HL-60 (cell line): Measurements from ENCODE around the gene MAST3.

Source experiments
- DNase-seq, 2 experiments: peaks; one replicate each; pipeline ENCODE4 v3.0.0-alpha.2; 2010 to 2020; ENCODE audit warnings: low read depth in 1 of 2, low spot score in 1 of 2
- H3K27ac ChIP-seq: fragments of 250-450 bp; sonication (Bioruptor Pico); replicated peaks from 2 replicates; pipeline ENCODE4 v1.5.1; 2020; ENCODE audit warnings: mild to moderate bottlenecking, moderate library complexity
- H3K27me3 ChIP-seq: fragments of 250-450 bp; sonication (Bioruptor Pico); 2 replicates; pipeline ENCODE4 v1.5.1; 2021; ENCODE audit warnings: mild to moderate bottlenecking, moderate library complexity; ENCODE audit not compliant: insufficient read depth, poor library complexity, severe bottlenecking
- H3K4me3 ChIP-seq: replicated peaks from 2 replicates; pipeline ENCODE4 v1.5.1; 2011; ENCODE audit warnings: mild to moderate bottlenecking, control low read depth, low read length; ENCODE audit not compliant: insufficient read depth
- CTCF ChIP-seq: IDR thresholded peaks from one replicate; pipeline ENCODE4 v1.5.1; 2011; ENCODE audit warnings: low read length, control low read depth, inconsistent platforms; ENCODE audit not compliant: insufficient read depth
- GABPA ChIP-seq: IDR thresholded peaks from 2 replicates; pipeline ENCODE4 v1.6.1; 2012; ENCODE audit warnings: low read depth
- POLR2AphosphoS5 ChIP-seq: IDR thresholded peaks from 2 replicates; pipeline ENCODE4 v1.6.1; 2012; ENCODE audit warnings: low read depth
- REST ChIP-seq: IDR thresholded peaks from 2 replicates; pipeline ENCODE4 v1.6.1; 2012; ENCODE audit warnings: low read depth; ENCODE audit not compliant: insufficient replicate concordance
- SPI1 ChIP-seq: IDR thresholded peaks from 2 replicates; pipeline ENCODE4 v1.6.1; 2012; ENCODE audit warnings: low read depth, mild to moderate bottlenecking, borderline replicate concordance

MAST3 gene

GRCh38 chr19:18093439-18094161, 4.0 kb upstream of the MAST3 start:
- Histone ChIP-seq H3K4me3 (no peak overlapping the region), H3K27me3 (no peaks in the 10 kb centered on the region), H3K27ac (no peak overlapping the region)
- no peak for DNase-seq
- TF ChIP-seq GABPA (no peak), REST (no peak), POLR2AphosphoS5 (no peak), SPI1 (no peak), CTCF (no peak)

- Histone ChIP-seq H3K27ac (no peak overlapping the region), H3K4me3 (no peak overlapping the region), H3K27me3 (no peaks in the 10 kb centered on the region)
- no peak for DNase-seq
- TF ChIP-seq POLR2AphosphoS5 (no peak), CTCF (no peak), REST (no peak), SPI1 (no peak), GABPA (no peak)
Measured at GRCh38 chr19:18096258-18096657, 1.3 kb upstream of the MAST3 start.

- TF ChIP-seq SPI1, result no peak
- no peak for TF ChIP-seq REST
- TF ChIP-seq CTCF, result no peak
- TF ChIP-seq POLR2AphosphoS5, result no peak
- no peak for TF ChIP-seq GABPA
- no peak for DNase-seq
- no peaks in the 10 kb centered on the region for H3K27me3 ChIP-seq
- peak overlapping the region; percentile 45 for H3K4me3 ChIP-seq
- H3K27ac ChIP-seq, result 0 out of 2 replicates have a peak overlapping the region, but pooled peaks have one; percentile 31
Measured at GRCh38 chr19:18097993-18098890, 664 bp downstream of the MAST3 start.
